HepG2 (cell line): ENCODE measurements around the gene LTA. TPM values are rescaled to one million over a fixed set of nuclear protein-coding genes. Genes with fewer than 3 reads are reported as not detected.

ENCODE experiments used
- ATAC-seq: fragments of 200-7000 bp; cut with Tn5 transposase; 3 replicates; pipeline ENCODE4 v1.9.1; 2020; ENCODE audit warnings: mild to moderate bottlenecking, moderate library complexity
- BruUV-seq: library from RNA; stranded (reverse); fragments of 400-500 nt; replicated peaks from 2 replicates; lab custom pipeline; 2021; lab: Mats Ljungman, UMichigan
- CTCF ChIA-PET: fragments of 300-600 bp; formaldehyde crosslinking; extraction: SDS; loops from one replicate; lab custom pipeline; 2021; ENCODE audit warnings: low total read pairs, inconsistent platforms, low intra/inter-chr PET ratio; lab: Yijun Ruan, JAX
- POLR2A ChIA-PET: fragments of 350-600 bp; sonication (Branson Sonifier 250); formaldehyde crosslinking; loops from one replicate; lab custom pipeline; 2020; ENCODE audit warnings: antibody characterized with exemption, inconsistent platforms; lab: Yijun Ruan, JAX
- DNase-seq: peaks from one replicate; pipeline ENCODE4 v3.0.0-alpha.2; 2015; ENCODE audit warnings: low spot score
- FAIRE-seq: peaks from 3 replicates; lab custom pipeline; 2011; peaks lifted over from hg19 to GRCh38; lab: Jason Lieb, UNC
- H2AFZ ChIP-seq: one replicate; pipeline ENCODE4 v1.6.1; 2011; ENCODE audit warnings: low read length, inconsistent platforms
- H3K27ac ChIP-seq: fragments of 300-600 bp; 3 replicates; pipeline ENCODE4 v1.8.0; 2011; ENCODE audit warnings: mixed run types, mild to moderate bottlenecking, mixed read lengths, low read length, inconsistent platforms; ENCODE audit not compliant: insufficient read depth; ENCODE audit errors: extremely low read length
- H3K27me3 ChIP-seq, 2 experiments: fragments of 200-600 bp in 1 of 2; 2 replicates in 1 of 2; 3 replicates in 1 of 2; pipeline versions ENCODE4 v1.6.0 to v1.8.0; 2011; ENCODE audit warnings: low read length in 2 of 2, mild to moderate bottlenecking in 2 of 2, moderate library complexity in 2 of 2, inconsistent platforms in 1 of 2; ENCODE audit not compliant: insufficient read depth in 2 of 2, control insufficient read depth in 1 of 2
- H3K36me3 ChIP-seq, 2 experiments: fragments of 200-600 bp in 1 of 2; replicated peaks in 1 of 2; 2 replicates in 1 of 2; 3 replicates in 1 of 2; pipeline versions ENCODE4 v1.5.1 to v1.8.0; 2011; ENCODE audit warnings: low read length in 2 of 2, inconsistent platforms in 1 of 2; ENCODE audit not compliant: insufficient read depth in 2 of 2, control insufficient read depth in 1 of 2
- H3K4me1 ChIP-seq: 2 replicates; pipeline ENCODE4 v1.5.1; 2012; ENCODE audit warnings: low read length, inconsistent platforms; ENCODE audit not compliant: insufficient read depth
- H3K4me2 ChIP-seq: 2 replicates; pipeline ENCODE4 v1.6.0; 2011; ENCODE audit warnings: low read depth, low read length, inconsistent platforms
- H3K4me3 ChIP-seq, 3 experiments: fragments of 200-600 bp in 1 of 3; sonication (generic), shearing (Covaris generic) in 1 of 3; replicated peaks in 1 of 3; 2 replicates each; pipeline ENCODE4 v1.5.1; 2011 to 2016; ENCODE audit warnings: low read length in 3 of 3, inconsistent platforms in 2 of 3, low read depth in 2 of 3, mild to moderate bottlenecking in 2 of 3, control low read depth in 1 of 3, mixed read lengths in 1 of 3; ENCODE audit not compliant: insufficient read depth in 1 of 3
- H3K79me2 ChIP-seq: one replicate; pipeline ENCODE4 v1.6.1; 2011; ENCODE audit warnings: low read length, inconsistent platforms; ENCODE audit not compliant: insufficient read depth
- H3K9ac ChIP-seq: 2 replicates; pipeline ENCODE4 v1.6.0; 2011; ENCODE audit warnings: mild to moderate bottlenecking, low read depth, low read length, inconsistent platforms; ENCODE audit not compliant: insufficient read depth
- H3K9me3 ChIP-seq: 2 replicates; pipeline ENCODE4 v1.5.1; 2012; ENCODE audit warnings: mild to moderate bottlenecking, low read length
- H4K20me1 ChIP-seq: 2 replicates; pipeline ENCODE4 v1.6.0; 2011; ENCODE audit warnings: inconsistent platforms, mild to moderate bottlenecking, low read length, moderate library complexity; ENCODE audit not compliant: insufficient read depth
- AHR ChIP-seq: IDR thresholded peaks from 2 replicates; pipeline ENCODE4 v1.6.1; 2018; ENCODE audit warnings: missing genetic modification reagents, missing compliant biosample characterization
- JUND ChIP-seq: sonication (generic); formaldehyde crosslinking; IDR thresholded peaks from 2 replicates; pipeline ENCODE4 v1.8.0; 2022; ENCODE audit warnings: mild to moderate bottlenecking, missing genetic modification reagents
- MXD4 ChIP-seq: IDR thresholded peaks from 2 replicates; pipeline ENCODE4 v1.6.1; 2016; ENCODE audit warnings: mild to moderate bottlenecking, missing biosample characterization, missing genetic modification reagents
- ONECUT2 ChIP-seq: sonication (generic); formaldehyde crosslinking; IDR thresholded peaks from 2 replicates; pipeline ENCODE4 v1.4.0; 2020; ENCODE audit warnings: missing genetic modification reagents
- RBM22 ChIP-seq: fragments of 200-400 bp; formaldehyde crosslinking; optimal IDR thresholded peaks from 2 replicates; pipeline ENCODE3; 2017; ENCODE audit warnings: mild to moderate bottlenecking, low read length, moderate library complexity
- SRF ChIP-seq: IDR thresholded peaks from 2 replicates; pipeline ENCODE4 v1.6.1; 2011; ENCODE audit warnings: mild to moderate bottlenecking, low read depth, low read length, moderate library complexity
- TAF15 ChIP-seq: fragments of 200-400 bp; formaldehyde crosslinking; IDR thresholded peaks from one replicate; pipeline ENCODE4 v1.6.1; 2018; ENCODE audit warnings: mild to moderate bottlenecking, low read depth, low read length; ENCODE audit not compliant: poor library complexity, severe bottlenecking
- ZNF253 ChIP-seq: sonication (generic); formaldehyde crosslinking; IDR thresholded peaks from 2 replicates; pipeline ENCODE4 v1.8.0; 2022; ENCODE audit warnings: mild to moderate bottlenecking, missing genetic modification reagents, borderline replicate concordance
- ZNF382 ChIP-seq: sonication (generic); formaldehyde crosslinking; IDR thresholded peaks from 2 replicates; pipeline ENCODE4 v1.5.0; 2020; ENCODE audit warnings: missing genetic modification reagents, mild to moderate bottlenecking, borderline replicate concordance
- WGBS: methylation state at CpG from one replicate; pipeline ENCODE4 v1.1.6; 2017; ENCODE audit warnings: low lambda C conversion rate; 5-methylcytosine and 5-hydroxymethylcytosine counted together
- in situ Hi-C: cut with HindIII; loops from 2 replicates; pipeline ENCODE4 v1.10.0; 2017; ENCODE audit warnings: low pct_unique_long_range_greater_than_20kb; ENCODE audit not compliant: extremely low pct_ligation_motif_present
- intact Hi-C: fragments of 100-400 bp; cut with micrococcal nuclease; formaldehyde crosslinking; loops from one replicate; pipeline ENCODE4 v1.10.0; 2022; ENCODE audit not compliant: unreplicated experiment
- polyA plus RNA-seq, 8 experiments: library from polyadenylated mRNA; depleted of rRNA in 3 of 8; stranded (reverse) in 7 of 8; unstranded in 1 of 8; fragments of >200 nt; fragmentation: Illumina TruSeq in 4 of 8; extraction: Trizol in 4 of 8; gene quantifications; 2 replicates each; pipeline versions ENCODE4 v1.2.1 to v1.2.3, GENCODE V29; 2011 to 2016; ENCODE audit warnings: low read depth in 4 of 8, missing spikeins in 1 of 8, mixed read lengths in 1 of 8; ENCODE audit not compliant: insufficient read depth in 1 of 8
- total RNA-seq, 5 experiments: library from RNA; depleted of rRNA; stranded (reverse); fragments of >200 nt; fragmentation: Illumina TruSeq; extraction: Trizol; gene quantifications; 2 replicates each; pipeline ENCODE4 v1.2.3, GENCODE V29; 2016; ENCODE audit warnings: low read depth in 1 of 5
- TF ChIP-seq, protein P1 (sequence below): sonication (generic); formaldehyde crosslinking; IDR thresholded peaks from 2 replicates; pipeline ENCODE4 v1.5.0; 2020; ENCODE audit warnings: missing genetic modification reagents, mild to moderate bottlenecking, borderline replicate concordance
- TF ChIP-seq, protein P2 (sequence below): sonication (generic); formaldehyde crosslinking; IDR thresholded peaks from 2 replicates; pipeline ENCODE4 v1.4.0; 2020; ENCODE audit warnings: missing genetic modification reagents, borderline replicate concordance
- TF ChIP-seq, protein P3 (sequence below): sonication (generic); formaldehyde crosslinking; IDR thresholded peaks from 2 replicates; pipeline ENCODE4 v1.4.0; 2020; ENCODE audit warnings: missing genetic modification reagents, borderline replicate concordance

Gene LTA
- total and polyA plus RNA-seq, 2 of the 13 experiments (the other 11 are each of a cell fraction or from before 2014, with no cell fraction given) = 0.09 TPM; not detected in 1

DNA sequence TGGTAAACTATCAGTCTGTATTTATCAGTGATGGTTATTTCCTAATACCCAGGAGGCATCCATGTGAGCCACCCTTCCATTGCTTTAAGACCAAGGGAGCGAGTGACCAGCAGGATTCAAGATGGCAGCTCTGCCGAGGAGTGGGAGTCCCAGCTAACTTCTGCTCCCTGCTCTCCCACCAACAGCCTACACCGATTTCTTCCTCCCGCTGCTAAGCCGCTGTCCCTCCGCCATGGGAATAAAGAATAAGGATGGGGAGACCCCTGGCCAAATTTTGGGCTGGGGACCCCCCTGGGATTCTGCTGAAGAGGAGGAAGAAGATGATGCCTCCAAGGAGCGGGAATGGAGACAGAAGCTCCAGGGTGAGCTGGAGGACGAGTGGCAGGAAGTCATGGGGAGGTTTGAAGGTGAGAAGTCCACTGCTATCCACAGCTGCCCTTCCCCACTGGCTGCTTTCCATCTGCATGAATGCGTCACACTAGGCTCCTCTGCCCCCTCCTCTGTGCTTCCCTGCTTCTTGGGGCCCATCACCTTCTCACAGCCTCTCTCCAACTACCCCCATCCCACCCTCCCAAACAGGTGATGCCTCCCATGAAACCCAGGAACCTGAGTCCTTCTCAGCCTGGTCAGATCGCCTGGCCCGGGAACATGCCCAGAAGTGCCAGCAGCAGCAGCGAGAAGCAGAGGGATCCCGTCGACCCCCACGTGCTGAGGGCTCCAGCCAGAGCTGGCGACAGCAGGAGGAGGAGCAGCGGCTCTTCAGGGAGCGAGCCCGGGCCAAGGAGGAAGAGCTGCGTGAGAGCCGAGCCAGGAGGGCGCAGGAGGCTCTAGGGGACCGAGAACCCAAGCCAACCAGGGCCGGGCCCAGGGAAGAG is 14.4 kb upstream of the LTA start:
- H4K20me1 ChIP-seq = no peaks in the 10 kb centered on the region
- no peaks in the 10 kb centered on the region for H3K9me3 ChIP-seq
- ATAC-seq (no peak; the same call in 2 of the 3 replicates), DNase-seq (no peak), FAIRE-seq (no peak)
- TF ChIP-seq AHR (no peak), RBM22 (no peak), ZNF382 (CRISPR knock-in tag) (no peak), SRF (no peak), ZNF253 (CRISPR knock-in tag) (no peak), TAF15 (no peak), ONECUT2 (CRISPR knock-in tag) (no peak), MXD4 (CRISPR knock-in tag) (no peak), JUND (no peak)
- TF ChIP-seq, protein P1, sequence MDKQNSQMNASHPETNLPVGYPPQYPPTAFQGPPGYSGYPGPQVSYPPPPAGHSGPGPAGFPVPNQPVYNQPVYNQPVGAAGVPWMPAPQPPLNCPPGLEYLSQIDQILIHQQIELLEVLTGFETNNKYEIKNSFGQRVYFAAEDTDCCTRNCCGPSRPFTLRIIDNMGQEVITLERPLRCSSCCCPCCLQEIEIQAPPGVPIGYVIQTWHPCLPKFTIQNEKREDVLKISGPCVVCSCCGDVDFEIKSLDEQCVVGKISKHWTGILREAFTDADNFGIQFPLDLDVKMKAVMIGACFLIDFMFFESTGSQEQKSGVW (CRISPR knock-in tag) = no peak
- TF ChIP-seq, protein P2, sequence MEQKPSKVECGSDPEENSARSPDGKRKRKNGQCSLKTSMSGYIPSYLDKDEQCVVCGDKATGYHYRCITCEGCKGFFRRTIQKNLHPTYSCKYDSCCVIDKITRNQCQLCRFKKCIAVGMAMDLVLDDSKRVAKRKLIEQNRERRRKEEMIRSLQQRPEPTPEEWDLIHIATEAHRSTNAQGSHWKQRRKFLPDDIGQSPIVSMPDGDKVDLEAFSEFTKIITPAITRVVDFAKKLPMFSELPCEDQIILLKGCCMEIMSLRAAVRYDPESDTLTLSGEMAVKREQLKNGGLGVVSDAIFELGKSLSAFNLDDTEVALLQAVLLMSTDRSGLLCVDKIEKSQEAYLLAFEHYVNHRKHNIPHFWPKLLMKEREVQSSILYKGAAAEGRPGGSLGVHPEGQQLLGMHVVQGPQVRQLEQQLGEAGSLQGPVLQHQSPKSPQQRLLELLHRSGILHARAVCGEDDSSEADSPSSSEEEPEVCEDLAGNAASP (CRISPR knock-in tag) = no peak
- TF ChIP-seq, protein P3, sequence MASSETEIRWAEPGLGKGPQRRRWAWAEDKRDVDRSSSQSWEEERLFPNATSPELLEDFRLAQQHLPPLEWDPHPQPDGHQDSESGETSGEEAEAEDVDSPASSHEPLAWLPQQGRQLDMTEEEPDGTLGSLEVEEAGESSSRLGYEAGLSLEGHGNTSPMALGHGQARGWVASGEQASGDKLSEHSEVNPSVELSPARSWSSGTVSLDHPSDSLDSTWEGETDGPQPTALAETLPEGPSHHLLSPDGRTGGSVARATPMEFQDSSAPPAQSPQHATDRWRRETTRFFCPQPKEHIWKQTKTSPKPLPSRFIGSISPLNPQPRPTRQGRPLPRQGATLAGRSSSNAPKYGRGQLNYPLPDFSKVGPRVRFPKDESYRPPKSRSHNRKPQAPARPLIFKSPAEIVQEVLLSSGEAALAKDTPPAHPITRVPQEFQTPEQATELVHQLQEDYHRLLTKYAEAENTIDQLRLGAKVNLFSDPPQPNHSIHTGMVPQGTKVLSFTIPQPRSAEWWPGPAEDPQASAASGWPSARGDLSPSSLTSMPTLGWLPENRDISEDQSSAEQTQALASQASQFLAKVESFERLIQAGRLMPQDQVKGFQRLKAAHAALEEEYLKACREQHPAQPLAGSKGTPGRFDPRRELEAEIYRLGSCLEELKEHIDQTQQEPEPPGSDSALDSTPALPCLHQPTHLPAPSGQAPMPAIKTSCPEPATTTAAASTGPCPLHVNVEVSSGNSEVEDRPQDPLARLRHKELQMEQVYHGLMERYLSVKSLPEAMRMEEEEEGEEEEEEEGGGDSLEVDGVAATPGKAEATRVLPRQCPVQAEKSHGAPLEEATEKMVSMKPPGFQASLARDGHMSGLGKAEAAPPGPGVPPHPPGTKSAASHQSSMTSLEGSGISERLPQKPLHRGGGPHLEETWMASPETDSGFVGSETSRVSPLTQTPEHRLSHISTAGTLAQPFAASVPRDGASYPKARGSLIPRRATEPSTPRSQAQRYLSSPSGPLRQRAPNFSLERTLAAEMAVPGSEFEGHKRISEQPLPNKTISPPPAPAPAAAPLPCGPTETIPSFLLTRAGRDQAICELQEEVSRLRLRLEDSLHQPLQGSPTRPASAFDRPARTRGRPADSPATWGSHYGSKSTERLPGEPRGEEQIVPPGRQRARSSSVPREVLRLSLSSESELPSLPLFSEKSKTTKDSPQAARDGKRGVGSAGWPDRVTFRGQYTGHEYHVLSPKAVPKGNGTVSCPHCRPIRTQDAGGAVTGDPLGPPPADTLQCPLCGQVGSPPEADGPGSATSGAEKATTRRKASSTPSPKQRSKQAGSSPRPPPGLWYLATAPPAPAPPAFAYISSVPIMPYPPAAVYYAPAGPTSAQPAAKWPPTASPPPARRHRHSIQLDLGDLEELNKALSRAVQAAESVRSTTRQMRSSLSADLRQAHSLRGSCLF (CRISPR knock-in tag) = no peak
- 89% methylated on average over 24 of the region's 24 CpGs for WGBS
- H3K79me2 ChIP-seq = no peaks in the 10 kb centered on the region
- no peaks in the 10 kb centered on the region for H3K27me3 ChIP-seq
- ChIA-PET CTCF (no interaction called here), POLR2A (no interaction called here)
- no peak overlapping the region for H3K4me2 ChIP-seq
- no TSS peak for BruUV-seq
- intact Hi-C loops (no loop called here), in situ Hi-C loops (no loop called here)
- no peak overlapping the region for H3K4me3 ChIP-seq
- no peaks in the 10 kb centered on the region for H3K4me1 ChIP-seq
- peaks cover 21 to 52% of the 10 kb centered on the region in 2 experiments; a peak in 4 of 5 replicates for H3K36me3 ChIP-seq
- no peak overlapping the region for H3K9ac ChIP-seq
- H3K27ac ChIP-seq = no peak overlapping the region
- H2AFZ ChIP-seq = no peak overlapping the region
